Measurements from ENCODE around the gene KANK3.

DNA sequence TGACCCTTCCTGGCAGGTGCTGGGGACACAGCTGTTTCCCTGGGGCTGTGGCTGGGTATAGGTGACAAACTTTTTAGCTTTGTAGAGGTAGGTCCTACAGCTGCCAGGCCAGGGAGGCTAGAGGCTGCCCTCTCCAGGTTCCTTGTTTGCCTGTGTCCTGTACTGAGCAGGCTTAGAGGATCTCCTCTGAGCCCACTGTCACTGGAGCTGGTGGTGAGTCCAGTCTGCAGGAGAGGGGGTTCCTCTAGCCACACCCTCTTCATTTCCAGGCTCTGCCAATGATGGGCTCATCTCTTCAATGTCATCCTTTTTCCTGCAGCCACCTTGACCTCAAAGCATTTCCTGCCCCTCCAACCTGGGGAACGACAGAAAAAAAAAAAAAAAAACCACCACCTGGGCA, 34.5 kb upstream of the KANK3 start:
- no peak for TF ChIP-seq SMARCA5 (IDR thresholded peaks at IDR 0.05)
- TF ChIP-seq SP1 (IDR thresholded peaks at IDR 0.05; ENCODE audit: low read depth, low read length): no peak
- TF ChIP-seq EZH2 (IDR thresholded peaks at IDR 0.05; ENCODE audit: borderline replicate concordance, control insufficient read depth, low read depth, low read length): no peak
- TF ChIP-seq KDM1A (IDR thresholded peaks at IDR 0.05; ENCODE audit: borderline replicate concordance): no peak
- TF ChIP-seq, protein P1, sequence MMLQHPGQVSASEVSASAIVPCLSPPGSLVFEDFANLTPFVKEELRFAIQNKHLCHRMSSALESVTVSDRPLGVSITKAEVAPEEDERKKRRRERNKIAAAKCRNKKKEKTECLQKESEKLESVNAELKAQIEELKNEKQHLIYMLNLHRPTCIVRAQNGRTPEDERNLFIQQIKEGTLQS (IDR thresholded peaks at IDR 0.05; ENCODE audit: borderline replicate concordance, extremely low read depth, low read depth, low read length): no peak
- TF ChIP-seq, protein P2, sequence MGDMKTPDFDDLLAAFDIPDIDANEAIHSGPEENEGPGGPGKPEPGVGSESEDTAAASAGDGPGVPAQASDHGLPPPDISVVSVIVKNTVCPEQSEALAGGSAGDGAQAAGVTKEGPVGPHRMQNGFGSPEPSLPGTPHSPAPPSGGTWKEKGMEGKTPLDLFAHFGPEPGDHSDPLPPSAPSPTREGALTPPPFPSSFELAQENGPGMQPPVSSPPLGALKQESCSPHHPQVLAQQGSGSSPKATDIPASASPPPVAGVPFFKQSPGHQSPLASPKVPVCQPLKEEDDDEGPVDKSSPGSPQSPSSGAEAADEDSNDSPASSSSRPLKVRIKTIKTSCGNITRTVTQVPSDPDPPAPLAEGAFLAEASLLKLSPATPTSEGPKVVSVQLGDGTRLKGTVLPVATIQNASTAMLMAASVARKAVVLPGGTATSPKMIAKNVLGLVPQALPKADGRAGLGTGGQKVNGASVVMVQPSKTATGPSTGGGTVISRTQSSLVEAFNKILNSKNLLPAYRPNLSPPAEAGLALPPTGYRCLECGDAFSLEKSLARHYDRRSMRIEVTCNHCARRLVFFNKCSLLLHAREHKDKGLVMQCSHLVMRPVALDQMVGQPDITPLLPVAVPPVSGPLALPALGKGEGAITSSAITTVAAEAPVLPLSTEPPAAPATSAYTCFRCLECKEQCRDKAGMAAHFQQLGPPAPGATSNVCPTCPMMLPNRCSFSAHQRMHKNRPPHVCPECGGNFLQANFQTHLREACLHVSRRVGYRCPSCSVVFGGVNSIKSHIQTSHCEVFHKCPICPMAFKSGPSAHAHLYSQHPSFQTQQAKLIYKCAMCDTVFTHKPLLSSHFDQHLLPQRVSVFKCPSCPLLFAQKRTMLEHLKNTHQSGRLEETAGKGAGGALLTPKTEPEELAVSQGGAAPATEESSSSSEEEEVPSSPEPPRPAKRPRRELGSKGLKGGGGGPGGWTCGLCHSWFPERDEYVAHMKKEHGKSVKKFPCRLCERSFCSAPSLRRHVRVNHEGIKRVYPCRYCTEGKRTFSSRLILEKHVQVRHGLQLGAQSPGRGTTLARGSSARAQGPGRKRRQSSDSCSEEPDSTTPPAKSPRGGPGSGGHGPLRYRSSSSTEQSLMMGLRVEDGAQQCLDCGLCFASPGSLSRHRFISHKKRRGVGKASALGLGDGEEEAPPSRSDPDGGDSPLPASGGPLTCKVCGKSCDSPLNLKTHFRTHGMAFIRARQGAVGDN (IDR thresholded peaks at IDR 0.05): no peak
- TF ChIP-seq CHD2 (IDR thresholded peaks at IDR 0.05; ENCODE audit: borderline replicate concordance, low read depth, low read length): no peak
- TF ChIP-seq, protein P3, sequence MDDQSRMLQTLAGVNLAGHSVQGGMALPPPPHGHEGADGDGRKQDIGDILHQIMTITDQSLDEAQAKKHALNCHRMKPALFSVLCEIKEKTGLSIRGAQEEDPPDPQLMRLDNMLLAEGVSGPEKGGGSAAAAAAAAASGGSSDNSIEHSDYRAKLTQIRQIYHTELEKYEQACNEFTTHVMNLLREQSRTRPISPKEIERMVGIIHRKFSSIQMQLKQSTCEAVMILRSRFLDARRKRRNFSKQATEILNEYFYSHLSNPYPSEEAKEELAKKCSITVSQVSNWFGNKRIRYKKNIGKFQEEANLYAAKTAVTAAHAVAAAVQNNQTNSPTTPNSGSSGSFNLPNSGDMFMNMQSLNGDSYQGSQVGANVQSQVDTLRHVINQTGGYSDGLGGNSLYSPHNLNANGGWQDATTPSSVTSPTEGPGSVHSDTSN (IDR thresholded peaks at IDR 0.05; ENCODE audit: insufficient replicate concordance, low read depth, low read length): no peak
- TF ChIP-seq, protein P4, sequence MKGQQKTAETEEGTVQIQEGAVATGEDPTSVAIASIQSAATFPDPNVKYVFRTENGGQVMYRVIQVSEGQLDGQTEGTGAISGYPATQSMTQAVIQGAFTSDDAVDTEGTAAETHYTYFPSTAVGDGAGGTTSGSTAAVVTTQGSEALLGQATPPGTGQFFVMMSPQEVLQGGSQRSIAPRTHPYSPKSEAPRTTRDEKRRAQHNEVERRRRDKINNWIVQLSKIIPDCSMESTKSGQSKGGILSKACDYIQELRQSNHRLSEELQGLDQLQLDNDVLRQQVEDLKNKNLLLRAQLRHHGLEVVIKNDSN (IDR thresholded peaks at IDR 0.05; ENCODE audit: borderline replicate concordance, extremely low read length, insufficient read depth, low read depth, low read length): no peak
- no peak for TF ChIP-seq TBL1XR1 (IDR thresholded peaks at IDR 0.05; ENCODE audit: low read depth, low read length)
- TF ChIP-seq, protein P5, sequence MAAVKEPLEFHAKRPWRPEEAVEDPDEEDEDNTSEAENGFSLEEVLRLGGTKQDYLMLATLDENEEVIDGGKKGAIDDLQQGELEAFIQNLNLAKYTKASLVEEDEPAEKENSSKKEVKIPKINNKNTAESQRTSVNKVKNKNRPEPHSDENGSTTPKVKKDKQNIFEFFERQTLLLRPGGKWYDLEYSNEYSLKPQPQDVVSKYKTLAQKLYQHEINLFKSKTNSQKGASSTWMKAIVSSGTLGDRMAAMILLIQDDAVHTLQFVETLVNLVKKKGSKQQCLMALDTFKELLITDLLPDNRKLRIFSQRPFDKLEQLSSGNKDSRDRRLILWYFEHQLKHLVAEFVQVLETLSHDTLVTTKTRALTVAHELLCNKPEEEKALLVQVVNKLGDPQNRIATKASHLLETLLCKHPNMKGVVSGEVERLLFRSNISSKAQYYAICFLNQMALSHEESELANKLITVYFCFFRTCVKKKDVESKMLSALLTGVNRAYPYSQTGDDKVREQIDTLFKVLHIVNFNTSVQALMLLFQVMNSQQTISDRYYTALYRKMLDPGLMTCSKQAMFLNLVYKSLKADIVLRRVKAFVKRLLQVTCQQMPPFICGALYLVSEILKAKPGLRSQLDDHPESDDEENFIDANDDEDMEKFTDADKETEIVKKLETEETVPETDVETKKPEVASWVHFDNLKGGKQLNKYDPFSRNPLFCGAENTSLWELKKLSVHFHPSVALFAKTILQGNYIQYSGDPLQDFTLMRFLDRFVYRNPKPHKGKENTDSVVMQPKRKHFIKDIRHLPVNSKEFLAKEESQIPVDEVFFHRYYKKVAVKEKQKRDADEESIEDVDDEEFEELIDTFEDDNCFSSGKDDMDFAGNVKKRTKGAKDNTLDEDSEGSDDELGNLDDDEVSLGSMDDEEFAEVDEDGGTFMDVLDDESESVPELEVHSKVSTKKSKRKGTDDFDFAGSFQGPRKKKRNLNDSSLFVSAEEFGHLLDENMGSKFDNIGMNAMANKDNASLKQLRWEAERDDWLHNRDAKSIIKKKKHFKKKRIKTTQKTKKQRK (IDR thresholded peaks at IDR 0.05; ENCODE audit: low read depth, low read length): no peak
- TF ChIP-seq HDAC2 (IDR thresholded peaks at IDR 0.05): no peak
- TF ChIP-seq, protein P6, sequence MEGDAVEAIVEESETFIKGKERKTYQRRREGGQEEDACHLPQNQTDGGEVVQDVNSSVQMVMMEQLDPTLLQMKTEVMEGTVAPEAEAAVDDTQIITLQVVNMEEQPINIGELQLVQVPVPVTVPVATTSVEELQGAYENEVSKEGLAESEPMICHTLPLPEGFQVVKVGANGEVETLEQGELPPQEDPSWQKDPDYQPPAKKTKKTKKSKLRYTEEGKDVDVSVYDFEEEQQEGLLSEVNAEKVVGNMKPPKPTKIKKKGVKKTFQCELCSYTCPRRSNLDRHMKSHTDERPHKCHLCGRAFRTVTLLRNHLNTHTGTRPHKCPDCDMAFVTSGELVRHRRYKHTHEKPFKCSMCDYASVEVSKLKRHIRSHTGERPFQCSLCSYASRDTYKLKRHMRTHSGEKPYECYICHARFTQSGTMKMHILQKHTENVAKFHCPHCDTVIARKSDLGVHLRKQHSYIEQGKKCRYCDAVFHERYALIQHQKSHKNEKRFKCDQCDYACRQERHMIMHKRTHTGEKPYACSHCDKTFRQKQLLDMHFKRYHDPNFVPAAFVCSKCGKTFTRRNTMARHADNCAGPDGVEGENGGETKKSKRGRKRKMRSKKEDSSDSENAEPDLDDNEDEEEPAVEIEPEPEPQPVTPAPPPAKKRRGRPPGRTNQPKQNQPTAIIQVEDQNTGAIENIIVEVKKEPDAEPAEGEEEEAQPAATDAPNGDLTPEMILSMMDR (IDR thresholded peaks at IDR 0.05 in 2 of 3, conservative IDR thresholded peaks at IDR 0.05 in 1 of 3; ENCODE audit: control insufficient read depth in 2 of 3, extremely low read depth in 1 of 3, insufficient read depth in 1 of 3, low read depth in 3 of 3, low read length in 3 of 3): no peak
- no peak for TF ChIP-seq POLR2AphosphoS5 (IDR thresholded peaks at IDR 0.05; ENCODE audit: low read length)

All from GM12878 (cell line).